ENCODE data around the gene GTPBP2.

DNA sequence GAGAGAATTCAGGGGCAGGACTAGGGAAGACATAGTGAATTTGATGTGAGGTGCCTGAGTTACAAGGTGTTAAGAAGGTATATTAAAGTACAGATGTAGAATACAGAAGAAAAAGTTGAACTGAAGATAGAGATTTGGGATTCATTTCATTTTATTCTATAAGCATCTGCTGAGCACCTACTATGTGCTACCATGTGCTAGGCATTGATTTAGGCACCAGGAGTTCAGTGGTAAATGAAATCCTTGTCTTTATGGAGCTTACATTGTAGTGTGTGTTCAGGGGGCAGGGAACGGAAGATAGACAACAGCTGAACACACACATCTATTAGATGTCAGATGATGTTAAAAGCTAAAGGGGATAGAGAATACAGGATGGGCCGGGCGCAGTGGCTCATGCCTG is 18.5 kb upstream of the GTPBP2 start:
- TF ChIP-seq, protein P1, sequence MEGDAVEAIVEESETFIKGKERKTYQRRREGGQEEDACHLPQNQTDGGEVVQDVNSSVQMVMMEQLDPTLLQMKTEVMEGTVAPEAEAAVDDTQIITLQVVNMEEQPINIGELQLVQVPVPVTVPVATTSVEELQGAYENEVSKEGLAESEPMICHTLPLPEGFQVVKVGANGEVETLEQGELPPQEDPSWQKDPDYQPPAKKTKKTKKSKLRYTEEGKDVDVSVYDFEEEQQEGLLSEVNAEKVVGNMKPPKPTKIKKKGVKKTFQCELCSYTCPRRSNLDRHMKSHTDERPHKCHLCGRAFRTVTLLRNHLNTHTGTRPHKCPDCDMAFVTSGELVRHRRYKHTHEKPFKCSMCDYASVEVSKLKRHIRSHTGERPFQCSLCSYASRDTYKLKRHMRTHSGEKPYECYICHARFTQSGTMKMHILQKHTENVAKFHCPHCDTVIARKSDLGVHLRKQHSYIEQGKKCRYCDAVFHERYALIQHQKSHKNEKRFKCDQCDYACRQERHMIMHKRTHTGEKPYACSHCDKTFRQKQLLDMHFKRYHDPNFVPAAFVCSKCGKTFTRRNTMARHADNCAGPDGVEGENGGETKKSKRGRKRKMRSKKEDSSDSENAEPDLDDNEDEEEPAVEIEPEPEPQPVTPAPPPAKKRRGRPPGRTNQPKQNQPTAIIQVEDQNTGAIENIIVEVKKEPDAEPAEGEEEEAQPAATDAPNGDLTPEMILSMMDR (IDR thresholded peaks at IDR 0.05) = no peak
- no peak for TF ChIP-seq POLR2A (IDR thresholded peaks at IDR 0.05)
